ENCODE data around the gene MLH3.

MLH3 gene

DNA sequence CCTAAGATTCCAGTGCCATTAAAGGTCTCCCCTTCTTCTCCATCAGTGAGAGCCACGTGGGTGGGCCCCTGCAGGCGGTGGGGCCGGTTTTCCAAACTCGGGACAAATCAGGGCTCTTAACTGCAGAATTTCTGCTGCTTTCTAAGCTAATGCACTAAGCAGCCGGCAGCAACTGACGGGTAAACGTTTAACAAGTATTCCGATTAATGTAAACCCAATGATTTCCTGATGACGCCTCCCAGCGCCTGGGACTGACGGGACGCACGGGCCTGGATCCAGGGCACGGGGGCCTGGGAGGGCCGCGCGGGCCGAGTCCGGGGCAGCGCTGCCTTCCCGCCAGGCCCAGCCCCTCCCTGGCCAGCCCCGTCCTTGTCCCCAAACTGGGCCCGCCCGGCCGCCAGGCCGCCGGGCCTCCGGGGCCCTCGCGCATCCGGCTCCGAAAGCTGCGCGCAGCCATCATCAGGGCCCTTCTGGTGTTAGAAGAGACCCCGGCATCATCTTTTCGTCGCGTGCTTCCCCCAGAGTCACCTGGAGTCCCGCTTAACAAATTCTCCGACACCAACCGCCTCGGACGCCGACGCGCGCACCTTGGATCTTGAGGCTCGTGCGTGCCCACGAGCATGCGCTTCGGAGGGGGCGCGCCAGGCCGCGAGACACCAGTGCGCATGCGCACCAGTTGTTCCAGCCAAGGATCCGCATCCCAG lies at the start of gene MLH3:
TSS of gene MLH3 (minus strand) at position 616 of the 704 bp plus-strand sequence. CDS start 1,812 bp downstream, outside the sequence.
- H3K4me3 ChIP-seq (ENCODE audit: low read length) = peak within 1 kb of the TSS; percentile 57
- TF ChIP-seq, protein P1, sequence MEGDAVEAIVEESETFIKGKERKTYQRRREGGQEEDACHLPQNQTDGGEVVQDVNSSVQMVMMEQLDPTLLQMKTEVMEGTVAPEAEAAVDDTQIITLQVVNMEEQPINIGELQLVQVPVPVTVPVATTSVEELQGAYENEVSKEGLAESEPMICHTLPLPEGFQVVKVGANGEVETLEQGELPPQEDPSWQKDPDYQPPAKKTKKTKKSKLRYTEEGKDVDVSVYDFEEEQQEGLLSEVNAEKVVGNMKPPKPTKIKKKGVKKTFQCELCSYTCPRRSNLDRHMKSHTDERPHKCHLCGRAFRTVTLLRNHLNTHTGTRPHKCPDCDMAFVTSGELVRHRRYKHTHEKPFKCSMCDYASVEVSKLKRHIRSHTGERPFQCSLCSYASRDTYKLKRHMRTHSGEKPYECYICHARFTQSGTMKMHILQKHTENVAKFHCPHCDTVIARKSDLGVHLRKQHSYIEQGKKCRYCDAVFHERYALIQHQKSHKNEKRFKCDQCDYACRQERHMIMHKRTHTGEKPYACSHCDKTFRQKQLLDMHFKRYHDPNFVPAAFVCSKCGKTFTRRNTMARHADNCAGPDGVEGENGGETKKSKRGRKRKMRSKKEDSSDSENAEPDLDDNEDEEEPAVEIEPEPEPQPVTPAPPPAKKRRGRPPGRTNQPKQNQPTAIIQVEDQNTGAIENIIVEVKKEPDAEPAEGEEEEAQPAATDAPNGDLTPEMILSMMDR (conservative IDR thresholded peaks at IDR 0.05; ENCODE audit: low read length) = no peak
- DNase-seq (ENCODE audit: low read depth) = peak; percentile 67

DNA sequence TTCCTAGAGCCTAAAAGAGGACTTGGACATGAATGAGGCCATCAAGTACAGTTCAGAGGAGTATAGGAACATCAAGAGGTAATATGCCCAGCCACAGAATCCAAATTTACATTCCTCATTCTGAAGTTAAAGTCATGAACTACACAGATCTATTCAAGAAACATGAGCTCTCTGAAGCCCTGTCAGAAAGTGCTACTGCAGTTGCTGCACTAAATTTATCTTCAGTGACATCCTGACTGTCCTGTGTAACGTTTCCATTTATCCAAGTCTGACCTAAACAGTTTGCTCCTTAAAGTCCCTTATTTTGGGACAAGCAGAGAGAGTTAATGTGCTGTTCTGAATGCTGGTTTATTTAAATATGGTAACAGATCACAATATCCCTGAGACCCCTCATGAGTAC lies 47.4 kb upstream of the MLH3 start:
- TF ChIP-seq, protein P1 (conservative IDR thresholded peaks at IDR 0.05; ENCODE audit: low read length) = no peak
- H3K4me3 ChIP-seq (ENCODE audit: low read length) = no peak overlapping the region
- no peak for DNase-seq (ENCODE audit: low read depth)

DNA sequence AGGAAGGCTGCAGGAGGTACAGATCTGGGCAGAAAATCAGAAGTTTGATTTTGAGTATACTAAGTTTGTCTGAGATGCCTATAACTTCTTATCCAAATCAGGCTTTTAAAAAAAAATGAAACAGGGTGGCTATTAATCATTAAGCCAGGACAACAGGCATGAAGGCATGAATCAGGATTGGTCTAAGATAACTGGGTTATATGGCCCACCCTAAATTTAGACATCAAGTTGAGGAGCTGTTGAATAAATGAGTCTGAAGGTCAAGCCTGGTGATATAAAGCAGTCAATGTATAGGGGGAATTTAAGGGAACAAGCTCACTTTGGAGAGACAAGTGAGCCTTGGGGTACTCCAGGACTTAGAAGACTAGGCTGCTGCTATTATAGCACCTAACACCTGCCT lies 46.9 kb upstream of the MLH3 start:
- H3K4me3 ChIP-seq (ENCODE audit: low read length) = no peak overlapping the region
- TF ChIP-seq, protein P1 (conservative IDR thresholded peaks at IDR 0.05; ENCODE audit: low read length) = no peak
- DNase-seq (ENCODE audit: low read depth) = no peak

DNA sequence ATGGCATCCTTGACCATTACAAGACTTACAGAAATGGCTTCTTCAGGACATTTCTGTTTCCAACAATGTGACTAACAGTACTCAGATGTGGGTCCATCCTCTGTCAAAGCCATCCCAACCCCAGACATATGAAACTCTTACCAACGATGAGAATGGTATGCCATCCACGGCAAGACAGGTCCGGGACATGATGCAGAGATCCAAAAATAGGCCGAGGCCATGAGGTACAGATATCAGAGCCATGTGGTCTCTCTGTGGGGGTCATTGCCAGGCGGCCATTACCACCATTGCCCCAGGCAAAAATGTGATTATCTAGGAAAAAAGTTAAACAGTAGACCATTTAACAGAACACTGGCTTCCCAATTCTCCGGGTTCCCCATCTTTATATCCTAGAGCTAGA lies 45.7 kb upstream of the MLH3 start:
- TF ChIP-seq, protein P1 (conservative IDR thresholded peaks at IDR 0.05; ENCODE audit: low read length) = no peak
- no peak for DNase-seq (ENCODE audit: low read depth)
- no peak overlapping the region for H3K4me3 ChIP-seq (ENCODE audit: low read length)

DNA sequence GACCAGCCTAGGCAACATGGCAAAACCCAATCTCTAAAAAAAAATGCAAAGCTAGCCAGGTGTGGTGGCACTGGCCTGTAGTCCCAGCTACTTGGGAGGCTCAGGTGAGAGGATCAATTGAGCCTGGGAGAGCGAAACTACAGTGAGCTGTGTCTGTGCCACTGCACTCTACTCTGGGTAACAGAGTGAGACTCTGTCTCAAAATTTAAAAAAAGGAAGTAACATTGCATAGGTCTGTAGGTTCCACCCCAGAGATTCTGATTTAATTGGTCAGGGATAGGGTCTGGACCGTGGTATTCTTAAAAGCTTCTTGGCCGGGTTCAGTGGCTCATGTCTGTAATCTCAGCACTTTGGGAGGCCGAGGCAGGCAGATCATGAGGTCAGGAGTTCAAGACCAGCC lies 44.4 kb upstream of the MLH3 start:
- no peak overlapping the region for H3K4me3 ChIP-seq (ENCODE audit: low read length)
- no peak for DNase-seq (ENCODE audit: low read depth)

DNA sequence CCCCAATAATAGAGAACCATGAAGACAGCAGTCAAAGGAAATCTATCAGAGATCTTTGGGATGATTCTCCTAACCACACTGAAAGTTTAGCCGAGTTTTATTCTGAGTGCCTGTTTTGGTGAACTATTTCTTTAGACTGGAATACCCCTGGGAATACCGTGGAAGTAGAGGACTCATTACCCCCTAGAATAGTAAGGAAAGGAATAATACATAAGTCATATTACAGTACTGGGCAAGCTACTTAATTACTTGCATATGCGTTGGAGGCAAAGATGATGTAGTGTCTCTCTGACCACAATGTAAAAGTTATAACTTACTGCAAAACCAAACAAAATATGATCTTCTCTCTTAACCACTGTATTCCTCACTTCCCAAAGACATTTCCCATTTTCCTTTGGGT lies 43.6 kb upstream of the MLH3 start:
- TF ChIP-seq, protein P1 (conservative IDR thresholded peaks at IDR 0.05; ENCODE audit: low read length) = no peak
- H3K4me3 ChIP-seq (ENCODE audit: low read length) = no peak overlapping the region
- peak; percentile 38 for DNase-seq (ENCODE audit: low read depth)

More for the DNA sequence above, 44.4 kb upstream of the MLH3 start:
- TF ChIP-seq, protein P1 (conservative IDR thresholded peaks at IDR 0.05; ENCODE audit: low read length) = no peak

DNA sequence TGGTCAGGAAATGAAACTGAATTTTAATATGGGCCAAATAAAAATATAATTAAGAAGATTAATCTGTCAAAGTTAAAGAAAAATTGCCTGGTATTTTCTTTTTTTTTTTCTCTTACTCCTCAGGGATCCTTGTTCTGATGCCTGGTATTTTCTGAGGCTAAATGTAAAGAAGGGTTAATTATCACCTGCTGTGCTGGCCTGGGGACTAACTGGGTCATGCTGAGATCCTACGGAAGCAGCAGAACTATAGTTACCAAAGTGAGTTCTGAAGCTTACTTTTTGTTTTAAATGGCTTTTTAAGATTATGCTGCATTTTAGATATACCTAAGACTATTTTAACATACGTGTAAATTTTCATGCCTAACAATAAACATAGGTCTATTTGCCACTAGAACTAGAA lies 41.4 kb upstream of the MLH3 start:
- no peak overlapping the region for H3K4me3 ChIP-seq (ENCODE audit: low read length)
- TF ChIP-seq, protein P1 (conservative IDR thresholded peaks at IDR 0.05; ENCODE audit: low read length) = no peak

More for the DNA sequence above, 41.4 kb upstream of the MLH3 start:
- no peak for DNase-seq (ENCODE audit: low read depth)
